Neural progenitor cell (in vitro differentiated cells): ENCODE data around the gene MIEF1.

Source experiments
- CTCF ChIP-seq: fragments of 200-600 bp; sonication (generic); IDR thresholded peaks from 2 replicates; pipeline ENCODE4 v1.5.1; 2017; ENCODE audit warnings: antibody characterized with exemption, mild to moderate bottlenecking
- EZH2phosphoT487 ChIP-seq: fragments of 200-600 bp; sonication (generic); IDR thresholded peaks from 2 replicates; pipeline ENCODE4 v1.6.1; 2017; ENCODE audit warnings: antibody characterized with exemption

- TF ChIP-seq EZH2phosphoT487 (no peak), CTCF (no peak)
Observed at GRCh38 chr22:39537975-39538374, 35.9 kb downstream of the MIEF1 start.
